ENCODE measurements around the gene TRIP10.

Gene TRIP10

GRCh38 chr19:6728346-6728745 lies 11.1 kb upstream of the TRIP10 start:
- no peak for DNase-seq (ENCODE audit: low read depth)

GRCh38 chr19:6729573-6730152 lies 9.8 kb upstream of the TRIP10 start:
- DNase-seq (ENCODE audit: low read depth): no peak

- no peak for DNase-seq (ENCODE audit: low read depth)
Measured at GRCh38 chr19:6730153-6730804, 9.2 kb upstream of the TRIP10 start.

- DNase-seq (ENCODE audit: low read depth): no peak
Measured at GRCh38 chr19:6730941-6731670, 8.4 kb upstream of the TRIP10 start.

GRCh38 chr19:6731822-6732221 lies 7.7 kb upstream of the TRIP10 start:
- DNase-seq (ENCODE audit: low read depth): no peak

- DNase-seq (ENCODE audit: low read depth): no peak
Measured at GRCh38 chr19:6732803-6733337, 6.6 kb upstream of the TRIP10 start.

- no peak for DNase-seq (ENCODE audit: low read depth)
Measured at GRCh38 chr19:6733338-6734095, 6.0 kb upstream of the TRIP10 start.

GRCh38 chr19:6734096-6734696 lies 5.3 kb upstream of the TRIP10 start:
- DNase-seq (ENCODE audit: low read depth): no peak

- no peak for DNase-seq (ENCODE audit: low read depth)
Measured at GRCh38 chr19:6735181-6735911, 4.1 kb upstream of the TRIP10 start.

- peak; percentile 50 for DNase-seq (ENCODE audit: low read depth)
Measured at GRCh38 chr19:6736169-6736916, 3.1 kb upstream of the TRIP10 start.

- DNase-seq (ENCODE audit: low read depth): no peak
Measured at GRCh38 chr19:6736917-6737283, 2.6 kb upstream of the TRIP10 start.

GRCh38 chr19:6737284-6737872 lies 2.1 kb upstream of the TRIP10 start, which contains the start of gene GPR108:
Gene GPR108, minus strand, starts transcription at chr19:6737580. Its CDS starts 4 bp downstream, at chr19:6737576.
- peak; percentile 99 for DNase-seq (ENCODE audit: low read depth)

GRCh38 chr19:6737873-6738786 lies 1.4 kb upstream of the TRIP10 start:
- peak; percentile 65 for DNase-seq (ENCODE audit: low read depth)

GRCh38 chr19:6738787-6739389 lies 592 bp upstream of the TRIP10 start:
- DNase-seq (ENCODE audit: low read depth): peak; percentile 9

- DNase-seq (ENCODE audit: low read depth): no peak
Measured at GRCh38 chr19:6739883-6740588, 556 bp downstream of the TRIP10 start.

- DNase-seq (ENCODE audit: low read depth): no peak
Measured at GRCh38 chr19:6740589-6741343, 1.3 kb downstream of the TRIP10 start.

GRCh38 chr19:6743066-6743465 lies 3.6 kb downstream of the TRIP10 start:
- no peak for DNase-seq (ENCODE audit: low read depth)
